A204.1 (cell line): ENCODE results near the gene LRBA.

Experiments used
- FAIRE-seq: peaks from 2 replicates; lab custom pipeline; 2012; peaks lifted over from hg19 to GRCh38; lab: Jason Lieb, UNC

The LRBA gene

DNA sequence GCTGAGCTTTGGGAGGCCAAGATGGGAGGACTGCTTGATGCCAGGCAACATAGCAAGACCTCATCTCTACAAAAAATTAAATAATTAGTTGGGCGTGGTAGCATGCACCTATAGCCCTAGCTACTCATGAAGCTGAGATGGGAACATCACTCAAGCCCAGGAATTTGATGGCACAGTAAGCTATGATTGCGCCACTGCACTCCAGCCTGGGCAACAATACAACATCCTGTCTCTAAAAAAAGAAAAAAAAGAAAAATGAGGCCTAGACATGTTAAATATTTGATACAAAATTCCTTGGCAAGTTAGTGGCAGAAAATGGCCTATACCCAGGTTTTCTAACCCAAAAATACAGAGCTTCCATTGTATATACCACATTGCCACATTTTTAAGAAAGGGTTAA is 521.2 kb downstream of the LRBA start:
- no peak for FAIRE-seq

DNA sequence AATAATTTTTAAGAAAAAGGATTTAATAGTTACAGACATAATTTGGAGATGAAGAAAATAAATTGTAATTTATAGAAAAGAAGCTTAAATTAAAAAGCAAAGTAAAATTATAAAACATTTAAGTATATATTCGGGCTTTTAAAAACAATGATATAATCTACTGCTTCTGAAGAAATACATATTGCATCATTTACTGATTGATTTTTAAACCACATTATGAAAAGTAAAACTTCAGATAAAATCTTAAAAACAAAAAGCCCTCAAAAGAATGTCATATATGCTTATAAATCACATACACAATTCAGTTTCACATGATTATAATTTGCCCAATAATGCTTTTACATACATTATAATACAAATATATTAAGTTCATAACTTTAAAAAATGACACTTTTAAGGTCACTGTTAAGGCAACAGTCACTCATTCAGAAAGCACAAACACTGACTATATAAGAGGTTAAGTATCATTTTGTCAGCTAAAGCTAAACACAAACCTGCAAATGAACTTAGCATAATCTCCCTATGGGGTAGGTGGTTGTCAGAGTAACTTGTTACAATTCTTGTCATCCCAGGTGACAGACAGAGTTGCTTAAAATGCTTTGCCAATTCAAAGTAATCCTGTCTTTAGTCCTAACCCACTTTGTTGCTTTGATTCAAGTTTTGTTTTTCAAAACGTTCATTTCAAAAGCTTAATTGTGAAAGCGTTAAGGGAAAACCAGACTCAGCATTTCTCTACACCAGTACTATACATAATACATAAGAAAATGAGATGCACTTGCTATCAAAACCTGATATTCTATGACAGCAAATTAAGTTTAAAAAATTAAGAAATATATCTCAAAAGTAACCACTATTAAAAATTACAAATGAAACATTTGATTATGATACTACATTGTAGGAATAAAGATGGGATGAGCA is 523.7 kb downstream of the LRBA start:
- FAIRE-seq = peak; percentile 87

DNA sequence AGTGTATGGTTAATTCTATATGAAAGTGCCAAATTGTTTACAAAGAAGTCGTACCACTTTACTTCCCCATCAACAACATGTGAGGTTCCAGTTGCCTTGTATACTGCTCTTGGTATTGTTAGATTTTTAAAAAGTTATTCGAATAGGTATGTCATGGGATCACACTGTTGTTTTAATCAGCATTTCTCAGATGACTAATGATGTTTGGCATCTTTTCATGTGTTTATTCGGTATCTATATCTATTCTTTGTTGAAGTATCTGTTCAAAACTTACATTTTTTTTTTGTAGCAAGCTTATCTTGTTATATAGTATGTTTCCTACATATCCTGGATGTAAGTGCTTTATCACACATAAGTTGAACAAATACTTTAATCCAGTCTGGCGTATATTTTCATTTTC is 532.5 kb downstream of the LRBA start:
- FAIRE-seq = no peak

DNA sequence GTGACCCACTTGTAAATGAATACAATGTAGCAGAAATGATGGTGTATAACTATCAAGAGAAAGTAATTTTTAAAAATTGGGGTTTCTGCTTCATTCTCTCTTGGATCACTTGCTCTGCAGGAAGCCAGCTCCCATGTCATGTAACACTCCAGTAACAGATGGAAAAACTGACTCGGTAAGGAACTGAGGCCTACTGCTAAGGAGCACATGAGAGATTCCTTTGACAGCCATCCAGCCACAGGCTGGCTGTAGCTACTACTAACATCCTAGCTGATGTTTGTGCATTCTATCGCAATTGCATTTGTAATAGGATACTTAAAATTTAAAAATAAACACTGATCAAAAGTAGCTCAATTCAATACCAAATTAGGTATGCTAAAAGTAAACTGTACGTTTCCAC is 535.4 kb downstream of the LRBA start:
- no peak for FAIRE-seq

DNA sequence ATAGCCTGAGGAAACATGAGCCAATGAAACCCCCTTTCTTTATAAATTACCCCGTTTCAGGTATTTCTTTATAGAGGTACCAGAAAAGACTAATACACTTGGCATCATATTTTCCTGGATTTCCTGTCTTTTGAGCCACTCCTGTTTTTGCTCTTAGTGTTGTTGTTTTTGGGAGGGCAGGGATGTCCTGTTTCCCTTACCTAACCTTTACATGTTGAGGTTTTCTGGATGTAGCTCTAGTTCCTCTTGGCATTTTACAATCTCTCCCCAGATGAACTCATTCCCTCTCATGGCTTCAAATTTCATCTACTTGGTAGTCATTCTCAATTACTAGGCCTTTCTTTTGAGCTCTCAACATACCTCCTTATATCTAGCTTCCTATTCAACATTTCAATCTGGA is 537.2 kb downstream of the LRBA start:
- no peak for FAIRE-seq

DNA sequence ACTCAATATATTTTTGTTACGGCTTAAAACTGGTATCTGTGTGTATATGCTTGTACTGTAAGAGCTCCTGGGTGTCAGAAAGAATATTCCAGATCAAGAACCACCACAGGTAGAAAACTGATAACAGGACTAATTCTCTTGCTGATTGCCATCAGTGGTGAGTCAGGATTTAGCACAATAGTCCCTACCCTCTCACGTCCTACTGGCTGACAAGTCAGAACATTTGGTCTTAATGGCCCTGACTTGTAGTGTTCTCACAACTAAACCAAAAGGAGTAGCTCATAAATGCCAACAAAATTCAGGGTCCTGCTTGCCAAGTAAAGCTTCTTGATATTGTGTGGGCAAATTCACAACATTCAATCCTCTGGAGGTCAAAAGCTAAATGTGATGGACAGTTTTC is 538.3 kb downstream of the LRBA start:
- no peak for FAIRE-seq

DNA sequence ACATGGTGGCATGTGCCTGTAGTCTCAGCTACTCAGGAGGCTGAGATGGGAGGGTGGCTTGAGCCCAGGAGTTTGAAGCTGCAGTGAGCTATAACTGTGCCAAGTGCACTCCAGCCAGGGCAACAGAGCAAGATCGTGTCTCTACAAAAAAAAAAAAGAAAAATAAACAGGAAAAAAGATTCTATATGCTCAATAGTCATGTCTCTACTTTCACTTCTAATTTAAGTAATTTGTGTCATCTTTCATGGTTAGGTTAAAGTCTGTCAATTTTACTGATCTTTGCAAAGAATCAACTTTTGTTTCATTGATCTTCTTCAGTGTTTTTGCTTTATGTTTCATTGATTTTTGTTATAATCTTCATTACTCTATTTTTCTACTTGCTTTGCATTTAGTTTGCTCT is 539.3 kb downstream of the LRBA start:
- FAIRE-seq = no peak

DNA sequence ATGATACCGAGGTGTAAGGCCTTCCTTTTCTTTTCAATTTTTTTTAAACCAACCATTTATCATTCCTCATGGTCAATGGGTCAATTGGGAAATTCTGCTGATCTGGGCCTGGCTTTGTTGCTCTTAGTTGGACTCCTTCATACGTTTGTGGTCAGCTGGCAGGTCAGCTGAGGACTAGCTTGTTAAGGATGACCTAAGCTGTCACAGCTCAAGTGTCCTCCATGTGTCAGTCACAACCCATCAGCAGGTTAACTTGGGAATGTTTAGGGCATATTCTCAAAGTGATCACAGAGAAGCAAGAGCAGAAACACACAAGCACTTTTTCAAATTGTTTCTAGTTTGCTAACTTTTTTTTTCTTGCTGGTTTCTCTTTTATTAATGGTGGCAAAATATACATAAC is 550.6 kb downstream of the LRBA start:
- FAIRE-seq = no peak

DNA sequence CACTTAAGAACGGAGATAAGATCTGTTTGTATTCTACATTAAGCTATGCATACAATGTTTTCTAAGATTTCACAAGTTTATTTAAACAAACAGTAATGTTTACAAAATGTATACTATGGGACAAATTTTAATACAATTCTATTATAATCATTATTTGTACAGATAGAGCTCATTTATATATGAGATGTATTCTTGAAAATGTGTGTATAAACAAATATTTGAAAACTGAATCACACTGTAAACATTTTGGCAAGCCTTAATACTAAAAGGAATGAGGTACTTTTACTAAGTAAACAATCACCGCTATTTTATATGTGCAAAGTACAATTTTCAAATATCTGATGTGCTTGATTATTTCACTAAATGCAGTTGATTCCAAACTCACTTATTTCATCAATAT is 552.3 kb downstream of the LRBA start:
- FAIRE-seq = peak; percentile 23

DNA sequence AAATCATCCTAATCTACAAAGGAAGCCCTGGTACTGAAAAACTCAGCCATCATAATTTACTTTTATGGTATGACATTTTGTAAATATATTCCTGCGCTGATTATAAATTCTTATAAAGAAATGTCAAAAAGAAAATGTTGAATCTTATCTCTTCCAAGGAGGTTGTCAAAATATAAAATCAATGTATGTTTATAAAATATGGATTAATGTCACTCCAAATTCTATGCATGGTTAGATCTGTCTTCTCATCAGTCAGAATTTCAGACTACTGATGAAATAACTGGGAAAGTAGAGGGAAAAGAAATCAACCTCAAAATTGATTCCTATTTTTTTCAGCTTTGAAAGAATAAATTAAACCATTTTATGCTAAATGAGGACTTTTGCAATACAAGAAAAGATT is 553.1 kb downstream of the LRBA start:
- no peak for FAIRE-seq

DNA sequence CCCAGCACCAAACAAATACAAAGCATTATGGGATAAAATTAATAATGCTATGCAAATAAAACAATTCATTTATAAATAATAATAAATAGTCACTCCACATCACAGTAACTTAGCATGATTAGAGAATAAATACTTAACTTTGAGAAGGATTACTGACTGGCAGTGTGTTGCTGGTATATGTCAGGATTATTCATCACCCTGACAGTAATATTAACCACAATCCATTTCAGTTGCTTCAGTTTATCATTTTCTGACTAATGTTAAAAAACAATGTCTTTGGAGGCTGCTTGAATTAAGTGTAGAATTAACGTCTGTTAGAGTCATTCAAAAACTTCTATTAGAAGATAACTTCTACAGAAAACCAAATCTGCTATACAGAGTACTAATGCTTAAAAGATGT is 557.3 kb downstream of the LRBA start:
- no peak for FAIRE-seq

DNA sequence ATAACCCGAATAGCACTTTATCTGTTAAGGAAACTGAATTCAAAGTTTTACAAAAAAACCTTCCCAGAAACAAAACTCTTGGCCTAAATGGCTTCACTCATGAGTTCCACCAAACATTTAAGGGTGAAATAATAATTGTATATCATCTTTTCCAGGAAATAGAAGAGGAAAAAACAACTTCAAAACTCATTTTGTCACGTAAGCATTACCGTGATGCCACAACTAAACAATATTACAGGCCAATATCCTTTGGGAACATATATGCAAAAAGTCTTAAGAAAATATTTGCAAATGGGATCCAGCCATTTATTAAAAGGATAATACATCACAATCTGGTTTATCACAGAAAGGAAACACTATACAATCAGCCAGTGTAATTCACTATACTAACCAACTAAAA is 563.2 kb downstream of the LRBA start:
- FAIRE-seq = no peak

DNA sequence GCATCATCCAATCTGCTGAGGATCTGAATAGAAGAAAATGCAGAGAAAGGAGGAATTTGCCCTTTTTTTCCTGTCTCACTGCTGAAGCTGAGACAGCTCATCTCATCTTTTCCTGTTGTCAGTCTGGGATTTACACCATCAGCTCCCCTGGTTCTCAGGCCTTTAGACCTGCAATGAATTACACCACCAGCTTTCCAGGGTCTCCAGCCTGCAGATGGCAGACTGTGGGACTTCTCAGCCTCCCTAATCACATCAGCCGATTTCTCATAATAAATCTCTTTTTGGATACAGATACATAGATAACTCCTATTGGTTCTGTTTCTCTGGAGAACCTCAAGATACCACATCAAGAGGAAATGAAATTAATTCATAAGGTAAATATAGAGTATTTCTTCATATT is 567.7 kb downstream of the LRBA start:
- FAIRE-seq = no peak

DNA sequence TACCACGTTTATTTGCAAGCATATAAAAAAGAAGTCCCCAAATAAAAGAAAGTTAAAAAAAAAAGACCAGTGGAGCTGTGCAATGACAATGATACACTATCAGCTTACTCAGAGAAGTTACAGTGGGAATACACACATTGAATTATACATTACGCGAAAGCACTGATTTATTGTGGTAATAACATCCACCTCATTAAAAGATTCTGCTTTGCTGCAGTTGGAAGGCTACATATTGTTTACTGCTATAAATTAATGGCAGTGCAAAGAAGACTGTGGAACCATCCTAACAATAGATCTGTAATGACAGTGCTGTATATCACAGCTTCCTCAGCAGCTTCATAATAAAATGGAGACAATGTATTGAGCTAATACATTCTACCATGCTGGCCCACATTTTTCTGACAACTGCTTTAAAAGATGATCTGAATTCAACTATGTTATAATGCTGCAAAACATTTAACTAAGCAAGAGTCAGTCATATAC is 575.6 kb downstream of the LRBA start:
- no peak for FAIRE-seq

DNA sequence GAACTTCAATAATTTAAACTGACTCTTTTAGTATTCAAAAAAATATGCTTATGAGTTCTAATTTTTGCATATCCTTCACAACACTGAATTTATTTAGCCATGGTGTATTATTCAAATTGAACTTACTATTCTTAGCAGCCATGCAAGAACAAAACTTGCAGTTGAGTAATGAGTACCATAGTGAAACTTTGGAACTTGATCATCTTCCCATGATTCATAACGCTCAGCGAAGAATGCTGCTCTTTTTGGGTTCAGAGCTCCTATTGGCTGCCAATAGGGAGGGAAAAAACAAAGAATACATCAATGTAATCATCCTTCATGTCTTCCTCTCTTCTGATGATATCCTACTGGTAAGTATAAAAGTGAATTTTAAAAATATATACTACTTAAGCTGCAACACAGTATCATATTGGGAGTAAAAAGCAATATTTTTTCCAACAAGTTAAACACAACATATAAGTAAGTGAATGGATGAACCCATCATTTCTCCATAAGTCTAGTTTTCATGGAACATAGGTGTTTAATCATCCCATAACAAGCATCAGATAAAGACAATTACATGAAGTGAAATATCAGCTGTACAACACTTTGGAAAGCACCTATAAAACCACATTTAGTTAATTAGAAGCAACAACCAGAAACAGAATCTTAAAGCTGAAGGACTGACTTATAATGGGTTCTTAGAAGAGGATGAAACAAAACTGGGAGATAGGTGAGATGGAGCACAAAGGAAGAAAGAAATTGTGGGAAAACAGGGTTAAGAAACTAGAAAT is 578.3 kb downstream of the LRBA start:
- FAIRE-seq = no peak

DNA sequence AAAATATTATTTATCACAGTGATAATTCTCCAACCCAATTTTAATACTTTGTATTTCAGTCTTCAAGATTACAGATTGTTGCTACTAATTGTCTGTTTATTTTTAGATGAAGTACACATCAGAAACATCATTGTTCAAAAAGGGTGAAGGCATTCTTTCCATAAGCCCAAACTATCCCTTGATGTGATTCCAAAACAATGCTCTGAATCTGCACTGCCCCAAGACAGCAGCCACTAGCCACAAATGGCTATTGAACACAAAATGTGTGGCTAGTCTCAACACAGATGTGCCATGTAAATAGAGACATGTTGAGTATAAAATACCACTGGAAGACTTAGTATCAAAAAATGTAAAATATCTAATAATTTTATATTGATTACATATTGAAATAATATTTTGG is 583.9 kb downstream of the LRBA start:
- peak; percentile 9 for FAIRE-seq

DNA sequence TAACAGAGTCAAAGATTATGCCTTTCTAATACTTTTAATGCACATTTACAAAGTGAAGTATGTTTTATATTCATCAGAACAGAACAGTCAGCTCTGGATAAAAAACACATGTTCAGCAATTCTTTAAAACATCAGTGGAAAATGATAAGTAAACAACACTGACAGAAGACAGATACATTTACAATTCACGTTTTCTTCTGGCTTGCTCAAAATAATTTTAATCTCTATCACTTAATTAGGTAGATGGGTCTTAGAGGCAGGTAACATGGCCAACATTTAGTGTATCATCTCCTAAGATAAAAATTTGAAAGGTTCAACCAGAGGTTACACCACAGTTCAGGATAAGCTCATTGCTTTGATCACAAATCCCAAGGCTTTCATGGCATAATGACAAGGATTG is 589.9 kb downstream of the LRBA start:
- FAIRE-seq = no peak

DNA sequence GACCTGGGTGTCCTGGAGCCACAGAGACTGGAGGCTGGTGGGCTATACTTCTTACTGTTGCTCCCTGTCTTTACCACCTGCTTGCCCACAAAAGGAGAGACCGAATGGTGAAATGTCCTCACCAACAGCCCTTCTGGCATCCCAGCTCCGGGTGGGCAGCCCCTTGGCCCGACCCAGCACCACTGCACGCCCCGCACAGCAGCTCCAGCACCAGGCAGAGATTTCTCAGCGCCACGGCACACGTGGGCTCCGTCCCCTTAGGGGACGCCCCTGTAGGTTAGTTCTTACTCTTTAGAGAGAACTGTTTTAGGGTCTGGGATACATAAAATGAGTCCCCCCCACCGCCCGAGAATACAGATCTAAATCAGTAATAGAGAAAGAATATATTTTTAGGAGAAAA is 591.6 kb downstream of the LRBA start:
- no peak for FAIRE-seq

DNA sequence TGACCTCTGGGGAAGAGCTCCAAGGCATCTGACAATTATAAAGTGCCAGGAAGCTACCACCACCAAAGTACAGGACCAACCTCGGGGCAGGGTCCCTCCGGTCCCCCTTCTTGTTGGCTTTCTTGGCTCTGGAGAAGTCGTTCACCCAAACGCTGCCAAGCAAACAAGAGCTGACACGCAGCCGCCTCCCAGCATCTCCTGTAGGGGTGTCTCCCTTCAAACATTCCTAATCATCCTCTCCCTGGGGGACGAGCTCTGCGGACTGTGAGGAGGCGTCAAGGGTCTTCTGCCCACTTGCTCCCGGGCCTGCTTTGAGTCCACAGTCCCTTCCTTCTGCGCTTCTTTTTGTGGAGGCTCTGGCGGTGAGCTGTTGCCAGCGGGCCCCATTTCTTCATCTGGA is 592.0 kb downstream of the LRBA start:
- FAIRE-seq = no peak

DNA sequence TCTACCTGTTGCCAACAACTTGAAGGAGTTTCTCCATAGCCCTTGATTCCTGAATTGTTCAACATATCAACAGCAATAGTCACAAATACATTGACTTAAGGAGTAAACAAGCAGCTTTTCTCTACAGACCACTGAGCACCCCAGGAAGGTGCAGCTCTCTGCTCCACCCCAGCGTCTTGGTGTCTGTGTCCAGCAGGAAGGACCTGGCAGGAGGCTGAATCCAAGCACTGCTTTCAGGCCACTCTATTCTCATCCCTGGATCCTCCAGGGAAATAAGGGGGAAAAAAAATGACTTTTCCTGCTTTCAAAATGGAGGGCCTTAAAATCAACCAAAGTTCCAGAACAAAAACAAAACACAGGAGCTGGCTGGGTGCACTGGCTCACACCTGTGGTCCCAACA is 593.5 kb downstream of the LRBA start:
- no peak for FAIRE-seq

DNA sequence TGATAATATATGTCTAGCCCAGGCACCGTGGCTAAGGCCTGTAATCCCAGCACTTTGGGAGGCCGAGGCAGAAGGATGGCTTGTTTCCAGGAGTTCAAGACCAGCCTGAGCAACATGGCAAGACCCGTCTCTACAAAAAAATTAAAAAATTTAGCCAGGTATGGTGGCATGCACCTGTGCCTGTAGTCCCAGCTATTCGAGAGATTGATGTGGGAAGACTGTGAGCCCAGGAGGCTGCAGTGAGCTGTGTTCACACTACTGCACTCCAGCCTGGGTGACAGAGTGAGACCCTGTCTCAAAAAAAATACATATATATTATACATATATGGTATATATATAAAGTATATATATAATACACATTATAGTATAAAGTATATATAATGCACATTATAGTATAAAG is 595.1 kb downstream of the LRBA start:
- no peak for FAIRE-seq

DNA sequence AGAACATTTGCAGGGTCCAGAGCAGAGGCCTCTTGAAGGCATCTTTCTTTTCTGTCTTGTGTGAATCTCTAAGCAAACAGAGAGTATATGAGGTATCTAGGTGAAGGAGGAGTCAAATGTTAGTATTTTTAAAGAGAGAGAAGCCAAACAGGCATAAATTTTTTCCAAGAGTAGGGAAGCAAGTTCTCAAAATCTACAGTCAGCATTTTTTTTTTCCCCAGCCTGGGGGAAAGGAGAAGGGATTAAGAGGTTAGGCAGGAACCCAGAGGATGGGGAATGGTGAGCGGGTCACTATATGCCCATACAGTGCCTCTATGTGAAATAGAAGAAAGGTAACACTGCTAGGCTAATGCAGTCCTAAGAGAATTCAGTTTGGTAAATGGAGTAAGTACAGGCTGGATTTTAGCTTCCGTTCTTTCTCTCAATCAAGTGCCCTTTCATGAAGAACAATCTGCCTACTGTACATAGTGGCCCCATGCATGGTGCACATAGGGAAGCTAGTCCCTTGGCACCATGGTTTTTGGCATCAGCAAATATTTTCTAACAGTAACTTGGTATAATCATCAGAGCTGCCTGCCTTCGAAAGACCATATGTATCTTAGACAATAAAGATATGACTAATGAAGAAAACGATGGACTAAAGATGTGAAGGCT is 596.2 kb downstream of the LRBA start:
- FAIRE-seq = no peak

DNA sequence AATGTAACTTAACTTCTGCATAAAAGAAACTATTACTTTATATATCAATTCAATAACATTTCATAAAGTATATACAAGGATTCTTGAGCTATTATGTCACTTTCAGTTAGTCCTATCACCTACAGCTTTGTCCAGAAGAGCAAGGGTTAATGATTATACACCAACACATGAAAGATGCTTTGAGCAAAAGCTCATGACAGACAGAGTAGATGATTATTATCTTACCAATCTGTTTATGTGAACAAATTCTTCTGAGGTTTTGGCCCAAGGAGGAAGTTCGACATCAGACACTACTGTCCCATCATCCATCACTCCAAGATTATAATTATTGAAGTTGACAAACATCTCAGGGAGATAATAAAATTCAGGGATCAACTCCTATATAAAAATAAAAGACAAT is 599.9 kb downstream of the LRBA start:
- no peak for FAIRE-seq
